ENCODE data around the gene C12orf76.

Gene C12orf76

DNA sequence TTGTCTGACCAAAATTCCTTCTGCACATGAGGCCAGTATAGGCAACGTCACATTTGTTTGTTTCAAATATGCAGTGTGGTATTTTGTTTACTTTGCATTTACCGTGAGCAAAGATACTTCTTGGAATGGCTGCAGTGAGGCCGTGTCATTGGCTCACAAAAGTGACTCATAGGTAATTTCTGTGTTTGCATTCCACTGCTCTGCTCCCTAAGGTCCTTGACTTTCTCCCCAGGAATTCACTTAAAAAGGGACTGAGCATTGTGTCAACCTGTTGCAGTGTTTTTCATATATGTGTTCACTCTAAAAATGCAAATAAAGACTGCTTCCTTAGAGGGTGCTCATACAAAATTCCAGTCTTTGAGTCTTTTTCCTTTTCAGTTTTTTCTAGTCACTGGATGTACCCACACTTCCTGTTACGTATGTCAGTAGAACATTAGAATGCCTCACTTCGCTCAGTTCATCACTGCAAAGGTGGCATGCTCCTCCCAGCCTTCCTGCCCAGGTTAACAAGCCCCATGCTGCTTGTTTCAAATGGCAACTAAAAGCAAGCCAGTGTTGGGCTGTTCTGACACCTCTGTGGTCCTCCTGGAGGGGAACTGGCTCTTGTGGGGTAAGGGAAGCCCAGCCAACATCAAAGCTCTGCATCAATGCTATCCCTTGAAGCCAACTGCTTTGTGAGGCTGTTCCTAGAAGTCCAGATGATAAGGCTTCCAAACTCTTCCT, 9.1 kb downstream of the C12orf76 start:
- no peak for TF ChIP-seq CTCF (IDR thresholded peaks at IDR 0.05; ENCODE audit: extremely low read depth, missing control alignments)
- no peak for DNase-seq (ENCODE audit: low spot score)

- no peak for DNase-seq (ENCODE audit: low spot score)
These were observed 9.6 kb downstream of the C12orf76 start for GRCh38 chr12:110038741-110039084.

DNA sequence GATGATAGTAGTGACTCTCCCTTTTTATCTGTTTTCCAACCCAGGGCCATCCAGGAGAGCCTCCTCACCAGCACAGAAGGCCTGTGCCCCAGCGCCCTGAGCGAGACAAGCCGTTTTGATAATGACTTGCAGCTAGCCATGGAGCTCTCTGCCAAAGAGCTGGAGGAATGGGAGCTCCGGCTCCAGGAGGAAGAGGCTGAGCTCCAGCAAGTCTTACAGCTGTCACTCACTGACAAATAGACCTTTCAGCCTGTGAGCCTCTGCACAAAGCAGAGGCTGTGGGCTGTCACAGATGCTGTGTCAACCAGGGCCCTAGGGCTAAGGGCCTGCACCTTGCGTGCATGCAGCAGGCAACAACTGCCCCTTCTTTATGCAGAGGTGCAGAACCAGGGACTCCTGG, 11.0 kb downstream of the C12orf76 start:
- TF ChIP-seq CTCF (IDR thresholded peaks at IDR 0.05; ENCODE audit: extremely low read depth, missing control alignments): no peak
- DNase-seq (ENCODE audit: low spot score): no peak

More at GRCh38 chr12:110038741-110039084, 9.6 kb downstream of the C12orf76 start:
- no peak for TF ChIP-seq CTCF (IDR thresholded peaks at IDR 0.05; ENCODE audit: extremely low read depth, missing control alignments)

DNA sequence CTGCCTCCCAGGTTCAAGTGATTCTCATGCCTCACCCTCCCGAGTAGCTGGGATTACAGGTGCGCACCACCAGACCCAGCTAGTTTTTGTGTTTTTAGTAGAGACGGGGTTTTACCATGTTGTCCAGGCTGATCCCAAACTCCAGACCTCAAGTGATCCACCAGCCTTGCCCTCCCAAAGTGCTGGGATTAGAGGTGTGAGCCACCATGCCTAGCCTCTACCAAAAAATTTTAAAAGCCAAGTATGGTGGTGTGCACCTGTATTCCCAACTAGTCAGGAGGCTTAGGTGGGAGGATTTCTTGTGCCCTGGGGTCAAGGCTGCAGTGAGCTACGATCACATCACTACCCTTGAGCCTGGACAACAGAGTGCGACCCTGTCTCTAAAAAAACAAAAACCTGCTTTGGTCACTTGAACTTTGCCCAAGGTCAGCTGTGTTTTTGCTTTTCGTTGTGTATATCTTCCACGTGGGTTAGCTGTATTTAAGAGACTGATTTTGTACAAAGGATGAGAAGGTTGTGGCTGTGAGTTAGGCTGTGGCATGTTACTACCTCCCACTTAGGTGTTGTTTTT, 12.7 kb downstream of the C12orf76 start:
- DNase-seq (ENCODE audit: low spot score): no peak
- no peak for TF ChIP-seq CTCF (IDR thresholded peaks at IDR 0.05; ENCODE audit: extremely low read depth, missing control alignments)

DNA sequence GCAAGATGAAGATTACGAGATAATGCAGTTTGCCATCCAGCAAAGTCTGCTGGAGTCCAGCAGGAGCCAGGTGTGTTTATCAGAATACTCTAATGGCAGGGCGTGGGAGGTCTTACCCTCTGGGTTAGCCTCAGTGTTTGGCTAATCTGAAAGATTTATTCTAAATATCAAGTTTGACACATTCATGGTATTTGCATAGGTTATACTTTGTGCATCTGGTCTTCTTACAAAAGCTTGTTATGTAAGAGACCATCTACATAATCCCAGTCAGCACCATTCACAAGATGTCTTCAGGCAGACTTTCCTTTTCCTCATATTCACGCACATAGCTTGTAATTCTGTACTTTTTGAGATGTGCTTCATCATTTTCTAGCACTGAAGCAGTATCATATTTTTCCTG, 14.4 kb downstream of the C12orf76 start:
- no peak for DNase-seq (ENCODE audit: low spot score)
- no peak for TF ChIP-seq CTCF (IDR thresholded peaks at IDR 0.05; ENCODE audit: extremely low read depth, missing control alignments)

- DNase-seq (ENCODE audit: low spot score): no peak
- TF ChIP-seq CTCF (IDR thresholded peaks at IDR 0.05; ENCODE audit: extremely low read depth, missing control alignments): no peak
These were observed 19.0 kb downstream of the C12orf76 start for GRCh38 chr12:110029290-110029815.

GRCh38 chr12:110028323-110028722, 20.0 kb downstream of the C12orf76 start:
- TF ChIP-seq CTCF (IDR thresholded peaks at IDR 0.05; ENCODE audit: extremely low read depth, missing control alignments): no peak
- no peak for DNase-seq (ENCODE audit: low spot score)

All from GM20000 (cell line).